ENCODE measurements around the gene LAMA5.

GRCh38 chr20:62336329-62336728 is 30.8 kb downstream of the LAMA5 start:
- no peak for TF ChIP-seq CTCF (IDR thresholded peaks at IDR 0.05; ENCODE audit: control extremely low read depth in 1 of 3, insufficient read depth in 1 of 3, low read depth in 1 of 3, low read length in 3 of 3)
- no peak for TF ChIP-seq RAD21 (IDR thresholded peaks at IDR 0.05 in 1 of 2, conservative IDR thresholded peaks at IDR 0.05 in 1 of 2; ENCODE audit: low read depth in 2 of 2, low read length in 2 of 2)
- TF ChIP-seq E2F6 (IDR thresholded peaks at IDR 0.05): no peak
- no peak for TF ChIP-seq NRF1 (IDR thresholded peaks at IDR 0.05; ENCODE audit: low read depth, low read length)
- TF ChIP-seq RNF2 (IDR thresholded peaks at IDR 0.05; ENCODE audit: borderline replicate concordance, low read depth, low read length, missing control alignments, poor library complexity, severe bottlenecking): no peak
- no peak for TF ChIP-seq SIN3A (conservative IDR thresholded peaks at IDR 0.05 in 1 of 2, IDR thresholded peaks at IDR 0.05 in 1 of 2; ENCODE audit: low read depth in 1 of 2, low read length in 2 of 2)
- TF ChIP-seq FOSL1 (IDR thresholded peaks at IDR 0.05; ENCODE audit: insufficient read depth, low read depth, low read length): no peak
- no peak for TF ChIP-seq TAF1 (IDR thresholded peaks at IDR 0.05; ENCODE audit: low read depth, low read length)
- no peak for TF ChIP-seq ZNF274 (IDR thresholded peaks at IDR 0.05; ENCODE audit: borderline replicate concordance, extremely low read depth, low read length)
- no peak for TF ChIP-seq POLR2A (IDR thresholded peaks at IDR 0.05; ENCODE audit: control extremely low read depth in 1 of 2, low read depth in 2 of 2, low read length in 2 of 2)
- no peak for TF ChIP-seq SP2 (IDR thresholded peaks at IDR 0.05; ENCODE audit: low read length)
- no peak for TF ChIP-seq HDAC2 (IDR thresholded peaks at IDR 0.05; ENCODE audit: borderline replicate concordance in 1 of 2, low read depth in 2 of 2, low read length in 2 of 2)
- no peak for TF ChIP-seq ATF2 (IDR thresholded peaks at IDR 0.05; ENCODE audit: low read length)

Data from H1 (cell line).